ENCODE measurements around the gene PRKG1. TPM values are rescaled to one million over a fixed set of nuclear protein-coding genes. Genes with fewer than 3 reads are reported as not detected.

Gene PRKG1
- total and polyA plus RNA-seq, 2 of the 4 experiments (the other 2 are of a cell fraction), result 3.5 to 18.3 TPM

DNA sequence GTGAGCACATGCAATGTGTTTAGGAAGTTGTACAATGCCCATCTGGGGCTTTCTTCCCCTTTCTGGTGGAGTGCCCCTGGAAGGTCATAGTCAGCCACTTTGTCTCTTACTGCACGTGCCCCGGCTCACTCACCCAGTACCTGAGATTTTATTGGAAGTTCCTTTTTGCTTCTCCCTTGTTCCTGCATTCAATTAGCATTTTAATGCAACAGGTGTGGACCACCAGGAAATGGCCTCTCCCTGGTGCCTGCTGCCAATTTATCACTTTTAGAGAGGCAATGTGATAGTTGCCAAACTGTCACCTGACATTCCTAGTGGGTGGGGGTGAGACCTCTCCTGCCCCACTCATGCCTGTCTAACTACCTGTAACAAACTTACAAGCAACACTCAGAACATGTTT lies 946.4 kb downstream of the PRKG1 start:
- no peak overlapping the region for H4K91ac ChIP-seq (ENCODE audit: insufficient read depth, low read depth, low read length)
- H3K4me1 ChIP-seq (ENCODE audit: control insufficient read depth, insufficient read depth, low read length), result no peaks in the 10 kb centered on the region; the same call in 1 of the 2 replicates
- no peaks in the 10 kb centered on the region for H3K36me3 ChIP-seq (ENCODE audit: control insufficient read depth, insufficient read depth, low read length)
- POLR2A ChIA-PET (ENCODE audit: unreplicated experiment), result no interaction called here
- no peak overlapping the region for H2BK15ac ChIP-seq (ENCODE audit: low read depth, low read length)
- no peaks in the 10 kb centered on the region for H3K9me1 ChIP-seq (ENCODE audit: insufficient read depth, low read length)
- DNase-seq (no peak), ATAC-seq (ENCODE audit: low read depth) (no peak)
- H3K18ac ChIP-seq (ENCODE audit: low read depth, low read length), result no peak overlapping the region; the same call in 1 of the 2 replicates
- H4K8ac ChIP-seq (ENCODE audit: low read depth in 2 of 2, low read length in 2 of 2), result no peak overlapping the region
- no peak overlapping the region for H3K27ac ChIP-seq (ENCODE audit: insufficient read depth, low read length)
- H3K4me2 ChIP-seq (ENCODE audit: low read depth, low read length), result no peak overlapping the region
- H2AK5ac ChIP-seq (ENCODE audit: low read depth, low read length), result no peak overlapping the region
- H2AFZ ChIP-seq (replicated peaks; ENCODE audit: low read length, poor library complexity), result no peak overlapping the region
- CTCF ChIA-PET, result no interaction called here
- no peak overlapping the region; the same call in 1 of the 2 replicates for H4K5ac ChIP-seq (ENCODE audit: low read depth, low read length)
- TF ChIP-seq MAZ (IDR thresholded peaks at IDR 0.05; ENCODE audit: borderline replicate concordance, low read depth, low read length) (no peak), NFE2L2 (IDR thresholded peaks at IDR 0.05; ENCODE audit: low read depth, low read length) (no peak), RAD21 (IDR thresholded peaks at IDR 0.05; ENCODE audit: low read length) (no peak), BHLHE40 (IDR thresholded peaks at IDR 0.05; ENCODE audit: low read depth, low read length) (no peak), SMC3 (IDR thresholded peaks at IDR 0.05; ENCODE audit: low read depth, low read length) (no peak), CEBPB (IDR thresholded peaks at IDR 0.05; ENCODE audit: low read depth, low read length) (no peak), MAFK (IDR thresholded peaks at IDR 0.05; ENCODE audit: low read depth, low read length) (no peak), MXI1 (IDR thresholded peaks at IDR 0.05; ENCODE audit: borderline replicate concordance, low read depth, low read length) (no peak), RFX5 (IDR thresholded peaks at IDR 0.05; ENCODE audit: low read depth, low read length) (no peak), FOS (IDR thresholded peaks at IDR 0.05; ENCODE audit: low read depth, low read length) (no peak), POLR2A (IDR thresholded peaks at IDR 0.05; ENCODE audit: low read depth, low read length) (no peak), CHD1 (IDR thresholded peaks at IDR 0.05; ENCODE audit: low read depth, low read length) (no peak), RCOR1 (IDR thresholded peaks at IDR 0.05; ENCODE audit: insufficient replicate concordance, low read length) (no peak)
- TF ChIP-seq, protein P1, sequence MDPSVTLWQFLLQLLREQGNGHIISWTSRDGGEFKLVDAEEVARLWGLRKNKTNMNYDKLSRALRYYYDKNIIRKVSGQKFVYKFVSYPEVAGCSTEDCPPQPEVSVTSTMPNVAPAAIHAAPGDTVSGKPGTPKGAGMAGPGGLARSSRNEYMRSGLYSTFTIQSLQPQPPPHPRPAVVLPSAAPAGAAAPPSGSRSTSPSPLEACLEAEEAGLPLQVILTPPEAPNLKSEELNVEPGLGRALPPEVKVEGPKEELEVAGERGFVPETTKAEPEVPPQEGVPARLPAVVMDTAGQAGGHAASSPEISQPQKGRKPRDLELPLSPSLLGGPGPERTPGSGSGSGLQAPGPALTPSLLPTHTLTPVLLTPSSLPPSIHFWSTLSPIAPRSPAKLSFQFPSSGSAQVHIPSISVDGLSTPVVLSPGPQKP (IDR thresholded peaks at IDR 0.05; ENCODE audit: borderline replicate concordance, low read depth, low read length), result no peak
- TF ChIP-seq, protein P2, sequence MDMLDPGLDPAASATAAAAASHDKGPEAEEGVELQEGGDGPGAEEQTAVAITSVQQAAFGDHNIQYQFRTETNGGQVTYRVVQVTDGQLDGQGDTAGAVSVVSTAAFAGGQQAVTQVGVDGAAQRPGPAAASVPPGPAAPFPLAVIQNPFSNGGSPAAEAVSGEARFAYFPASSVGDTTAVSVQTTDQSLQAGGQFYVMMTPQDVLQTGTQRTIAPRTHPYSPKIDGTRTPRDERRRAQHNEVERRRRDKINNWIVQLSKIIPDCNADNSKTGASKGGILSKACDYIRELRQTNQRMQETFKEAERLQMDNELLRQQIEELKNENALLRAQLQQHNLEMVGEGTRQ (IDR thresholded peaks at IDR 0.05; ENCODE audit: low read depth, low read length), result no peak
- TF ChIP-seq, protein P3, sequence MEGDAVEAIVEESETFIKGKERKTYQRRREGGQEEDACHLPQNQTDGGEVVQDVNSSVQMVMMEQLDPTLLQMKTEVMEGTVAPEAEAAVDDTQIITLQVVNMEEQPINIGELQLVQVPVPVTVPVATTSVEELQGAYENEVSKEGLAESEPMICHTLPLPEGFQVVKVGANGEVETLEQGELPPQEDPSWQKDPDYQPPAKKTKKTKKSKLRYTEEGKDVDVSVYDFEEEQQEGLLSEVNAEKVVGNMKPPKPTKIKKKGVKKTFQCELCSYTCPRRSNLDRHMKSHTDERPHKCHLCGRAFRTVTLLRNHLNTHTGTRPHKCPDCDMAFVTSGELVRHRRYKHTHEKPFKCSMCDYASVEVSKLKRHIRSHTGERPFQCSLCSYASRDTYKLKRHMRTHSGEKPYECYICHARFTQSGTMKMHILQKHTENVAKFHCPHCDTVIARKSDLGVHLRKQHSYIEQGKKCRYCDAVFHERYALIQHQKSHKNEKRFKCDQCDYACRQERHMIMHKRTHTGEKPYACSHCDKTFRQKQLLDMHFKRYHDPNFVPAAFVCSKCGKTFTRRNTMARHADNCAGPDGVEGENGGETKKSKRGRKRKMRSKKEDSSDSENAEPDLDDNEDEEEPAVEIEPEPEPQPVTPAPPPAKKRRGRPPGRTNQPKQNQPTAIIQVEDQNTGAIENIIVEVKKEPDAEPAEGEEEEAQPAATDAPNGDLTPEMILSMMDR (conservative IDR thresholded peaks at IDR 0.05; ENCODE audit: low read depth, low read length), result no peak
- no peak overlapping the region for H3K9ac ChIP-seq (ENCODE audit: low read depth, low read length)
- H3K56ac ChIP-seq (ENCODE audit: extremely low read depth, insufficient read depth, low read length), result no peak overlapping the region
- H3K23ac ChIP-seq (ENCODE audit: low read depth, low read length), result no peak overlapping the region
- dilution Hi-C loops (cut with HindIII; ENCODE audit: low sequenced_read_pairs, unreplicated experiment) (no loop called here), intact Hi-C loops (cut with micrococcal nuclease) (no loop called here), in situ Hi-C loops (cut with MboI; ENCODE audit: low sequenced_read_pairs) (no loop called here)
- H3K14ac ChIP-seq (replicated peaks; ENCODE audit: low read depth, low read length), result no peak overlapping the region
- H4K20me1 ChIP-seq (ENCODE audit: insufficient read depth, low read length), result no peaks in the 10 kb centered on the region
- H3K4ac ChIP-seq (ENCODE audit: low read depth, low read length), result no peak overlapping the region
- H2AK9ac ChIP-seq (replicated peaks; ENCODE audit: low read depth, low read length, poor library complexity), result no peak overlapping the region
- no peak overlapping the region for H3K4me3 ChIP-seq (ENCODE audit: insufficient read depth, low read depth, low read length)
- no peaks in the 10 kb centered on the region for H3K9me3 ChIP-seq (ENCODE audit: control insufficient read depth, insufficient read depth, low read length)
- H2BK20ac ChIP-seq (ENCODE audit: low read depth, low read length), result no peak overlapping the region
- WGBS, 2 experiments (ENCODE audit: extremely low coverage in 2 of 2, insufficient read length in 1 of 2), result no CpG with 5 or more reads among the region's 2 CpGs
- no peaks in the 10 kb centered on the region for H3K79me1 ChIP-seq (ENCODE audit: low read depth in 1 of 2, low read length in 2 of 2)
- H2BK5ac ChIP-seq (ENCODE audit: low read depth, low read length, poor library complexity, severe bottlenecking), result no peak overlapping the region
- no peaks in the 10 kb centered on the region for H3K27me3 ChIP-seq (ENCODE audit: control insufficient read depth, insufficient read depth, low read length)
- BruUV-seq (replicated peaks), result no TSS peak
- no peak overlapping the region for H2BK120ac ChIP-seq (ENCODE audit: low read depth, low read length)
